DMS 273 (cell line): ENCODE data around the gene PAX5.
A peak's percentile ranks its signal among the peaks of the same experiment; 100 is the strongest.

Experiments used
- DNase-seq: peaks from one replicate; lab custom pipeline; 2025; ENCODE audit not compliant: unreplicated experiment; lab: John Stamatoyannopoulos, UW

PAX5 gene

DNA sequence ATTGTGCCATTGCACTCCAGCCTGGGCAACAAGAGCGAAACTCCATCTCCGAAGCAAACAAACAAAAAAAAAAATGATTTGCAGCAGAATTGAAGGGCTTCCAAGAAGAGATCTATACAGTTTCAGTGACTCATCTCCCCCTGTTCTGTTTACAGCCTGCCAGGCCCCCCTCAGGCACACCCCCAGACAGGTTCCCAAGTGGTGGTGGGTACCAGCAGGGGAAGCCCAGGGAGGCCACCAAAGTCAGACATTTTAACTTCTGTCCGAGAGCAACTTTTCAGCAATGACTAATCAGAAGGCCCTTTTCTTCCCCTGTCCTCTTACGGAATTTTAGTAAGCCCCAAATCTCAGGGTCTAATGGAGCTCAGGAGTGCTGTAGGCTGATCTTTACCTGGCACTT is 98.7 kb downstream of the PAX5 start:
- DNase-seq: no peak

DNA sequence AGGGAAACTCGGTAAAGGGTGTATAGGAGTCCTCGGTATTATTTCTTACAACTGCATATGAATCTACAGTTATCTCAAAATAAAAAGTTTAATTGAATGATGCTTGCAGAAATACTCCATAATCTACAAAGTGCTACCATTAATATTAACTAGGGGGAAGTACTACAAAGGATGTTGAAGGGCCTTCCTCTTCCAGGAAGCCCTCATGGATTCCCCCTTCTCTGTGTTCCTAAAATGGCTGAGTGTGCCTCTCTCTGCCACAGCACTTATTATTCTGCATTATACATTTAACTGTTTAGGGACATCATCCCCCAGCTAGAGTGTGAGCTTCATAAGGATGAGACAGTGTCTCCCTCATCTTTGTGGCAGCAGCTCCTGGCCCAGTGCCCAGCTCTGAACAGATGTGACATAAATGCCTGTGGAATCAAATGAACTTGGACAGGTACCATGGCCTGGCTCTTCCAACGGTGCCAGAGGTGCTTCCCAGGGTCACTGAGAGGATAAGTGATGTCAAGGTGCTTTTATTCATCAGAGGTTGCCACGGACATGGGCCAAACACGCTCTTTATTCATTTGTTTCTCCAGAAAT is 99.5 kb downstream of the PAX5 start:
- DNase-seq: peak; percentile 47

DNA sequence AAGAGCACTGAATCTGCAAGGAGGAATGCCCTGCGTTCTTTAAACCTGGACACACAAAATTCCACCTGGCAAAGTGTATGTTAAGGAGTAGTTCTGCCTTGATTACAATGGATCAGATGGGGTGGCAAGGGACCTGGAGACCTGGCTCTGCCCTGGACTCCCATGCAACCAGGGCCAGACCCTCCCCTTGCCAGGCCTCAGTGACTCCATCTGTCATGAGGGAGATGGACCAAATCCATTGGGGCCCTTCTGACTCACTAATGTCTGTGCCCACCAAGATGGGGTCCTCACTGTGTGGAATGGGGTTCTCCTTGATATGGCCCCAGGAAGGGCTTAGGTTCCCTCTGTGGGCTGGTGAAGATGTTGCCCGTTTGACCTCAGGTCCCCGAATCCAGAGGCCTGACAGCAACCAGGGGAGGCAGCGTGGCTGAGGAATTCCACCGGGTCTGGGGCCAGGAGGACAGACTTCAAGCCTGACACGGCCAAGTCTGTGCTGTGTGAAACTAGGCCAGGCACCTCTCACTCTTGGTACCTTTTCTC is 100.3 kb downstream of the PAX5 start:
- DNase-seq: no peak

DNA sequence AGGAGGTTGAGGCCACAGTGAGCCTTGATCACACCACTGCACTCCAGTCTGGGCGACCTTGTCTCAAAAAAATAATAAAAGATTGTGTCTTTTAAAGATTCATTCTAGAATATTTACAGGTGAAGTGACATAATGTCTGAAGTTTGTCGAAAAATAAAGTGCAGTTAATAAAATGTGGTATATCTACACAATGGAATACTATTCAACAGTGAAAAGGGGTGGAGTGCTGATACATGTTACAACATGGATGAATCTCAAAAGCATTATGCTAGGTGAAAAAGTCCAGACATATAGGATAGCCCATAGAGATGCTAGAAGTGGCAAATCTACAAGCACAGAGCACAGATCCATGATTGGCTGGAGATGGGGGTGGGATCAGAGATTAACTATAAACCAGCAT is 101.9 kb downstream of the PAX5 start:
- DNase-seq: no peak

DNA sequence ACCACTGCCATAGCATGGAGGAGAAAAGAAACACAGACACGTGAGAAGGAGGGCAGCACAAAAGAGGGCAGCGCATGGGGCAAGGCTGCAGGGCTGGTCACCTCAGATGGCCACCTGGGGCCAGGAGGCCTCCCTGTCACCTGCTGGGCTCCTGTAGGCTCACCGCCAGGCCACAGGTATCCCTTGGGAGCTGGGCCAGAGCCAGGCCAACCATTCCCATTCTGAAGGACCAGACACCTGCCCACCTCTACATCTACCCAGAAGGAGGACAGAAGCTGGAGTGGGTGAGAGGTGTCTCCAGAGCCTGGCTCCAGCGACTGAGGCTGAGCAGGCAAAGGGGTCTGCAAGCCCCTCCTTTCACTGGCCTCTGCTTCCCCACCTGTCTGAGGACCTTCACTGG is 103.1 kb downstream of the PAX5 start:
- no peak for DNase-seq

DNA sequence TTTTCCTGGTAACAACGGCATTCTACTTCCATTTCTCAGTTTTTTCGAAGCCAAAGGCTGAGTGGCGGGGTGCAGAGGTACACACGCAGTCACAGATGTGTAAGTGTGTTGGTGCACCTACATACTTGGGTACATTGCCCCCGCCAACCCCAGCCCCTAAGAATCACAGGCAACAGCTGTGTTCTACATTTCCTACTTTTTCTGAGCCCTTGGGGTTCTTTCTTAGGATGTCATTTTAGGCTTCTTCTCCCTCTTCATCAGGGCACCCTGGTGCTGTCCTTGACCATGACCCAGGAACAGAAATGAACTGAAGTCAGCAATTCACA is 104.8 kb downstream of the PAX5 start:
- no peak for DNase-seq

DNA sequence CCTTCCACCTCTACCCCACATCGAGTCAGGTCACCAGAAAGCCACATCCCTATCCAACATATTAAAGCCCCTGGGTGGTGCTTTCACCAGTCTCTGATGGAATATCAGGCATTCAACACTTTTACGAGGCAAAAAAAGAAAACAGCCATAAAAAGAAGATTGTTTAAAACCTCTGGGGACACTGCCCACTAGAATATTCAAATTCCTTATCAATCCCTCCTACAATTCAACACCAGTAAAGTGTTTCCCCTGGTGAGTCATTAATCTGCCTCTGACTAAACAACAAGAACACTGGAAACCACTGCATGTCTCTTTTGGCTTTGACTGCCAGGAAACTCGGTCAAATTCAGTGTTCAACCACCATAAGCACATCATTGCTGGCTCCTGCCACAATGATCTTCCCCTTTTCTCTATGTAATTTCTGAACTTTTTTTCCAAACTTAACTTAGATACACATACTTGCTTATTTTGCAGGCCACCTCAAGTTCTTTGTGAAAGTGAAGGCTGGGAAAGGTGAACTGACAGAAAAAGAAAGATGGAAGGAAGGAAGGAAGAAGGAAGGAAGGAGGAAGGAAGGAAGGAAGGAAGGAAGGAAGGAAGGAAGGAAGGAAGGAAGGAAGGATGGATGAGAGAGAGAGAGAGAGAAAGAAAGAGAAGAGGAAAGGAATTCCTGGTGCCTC is 105.3 kb downstream of the PAX5 start:
- DNase-seq: no peak

DNA sequence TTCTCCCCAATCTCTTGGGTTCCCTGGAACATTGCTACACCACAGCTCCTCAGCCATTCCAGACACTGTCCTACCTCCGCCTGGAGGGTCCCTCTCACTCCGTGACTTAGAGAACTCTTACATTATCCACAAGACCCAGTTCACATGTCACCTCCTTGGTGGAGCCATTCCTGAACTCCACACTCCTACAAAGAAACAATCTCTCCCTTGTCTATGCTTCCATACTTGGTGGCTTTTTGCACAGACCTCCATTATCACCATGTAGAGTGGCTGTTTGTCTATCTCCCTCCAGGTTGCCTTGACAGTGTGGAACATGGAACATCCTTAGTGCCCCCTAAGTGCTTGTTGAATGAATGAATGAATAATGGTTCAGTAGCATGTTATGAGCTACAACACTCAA is 105.9 kb downstream of the PAX5 start:
- no peak for DNase-seq

DNA sequence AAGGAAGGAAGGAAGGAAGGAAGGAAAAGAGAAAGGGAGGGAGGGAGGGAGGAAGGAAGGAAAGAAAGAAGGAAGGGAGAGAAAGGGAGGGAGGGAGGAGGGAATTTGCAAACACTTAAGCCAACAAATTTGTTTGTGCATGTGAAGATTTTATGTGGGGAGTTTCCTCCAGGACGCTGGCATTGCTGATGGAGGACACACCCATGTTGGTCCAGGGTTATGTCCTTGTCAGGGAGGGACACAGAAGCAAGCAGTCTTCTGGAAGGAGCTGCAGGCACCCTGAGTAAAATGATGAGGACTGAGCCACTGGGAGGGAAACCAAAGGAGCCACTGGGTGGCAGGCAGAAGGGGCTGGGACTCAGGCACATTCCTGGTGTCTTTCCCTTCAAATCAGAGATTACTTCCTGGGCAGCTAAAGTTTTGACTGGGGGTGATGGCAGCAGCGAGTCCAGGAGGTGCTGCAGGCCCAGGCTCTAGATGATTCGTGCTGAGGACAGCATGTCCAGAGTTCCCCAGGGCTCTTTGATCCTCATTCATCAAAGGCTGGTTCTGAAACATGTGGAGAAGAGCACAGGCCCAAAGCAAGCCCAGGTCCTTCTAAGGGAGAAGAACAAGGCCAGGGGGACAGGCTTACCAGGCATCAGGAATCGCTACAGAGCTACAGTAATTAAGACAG is 109.2 kb downstream of the PAX5 start:
- DNase-seq: no peak

DNA sequence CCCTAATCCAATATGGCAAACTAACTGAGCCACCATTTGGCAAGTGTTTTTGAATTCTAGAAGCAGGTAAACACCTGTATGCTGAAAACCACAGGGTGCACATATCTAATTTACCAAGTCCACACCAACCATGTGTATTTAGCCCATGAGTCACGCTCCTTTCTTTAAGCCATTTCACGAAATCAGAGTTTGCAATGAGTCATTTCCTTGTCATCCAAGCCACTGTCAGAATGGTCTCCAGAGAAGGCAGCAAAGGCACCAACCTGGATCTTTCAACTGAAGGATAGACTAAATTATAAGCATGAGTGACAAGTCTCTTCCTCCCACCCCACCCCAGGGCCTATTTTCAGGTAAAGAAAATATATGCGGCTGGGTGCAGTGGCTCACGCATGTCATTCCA is 110.0 kb downstream of the PAX5 start:
- no peak for DNase-seq

DNA sequence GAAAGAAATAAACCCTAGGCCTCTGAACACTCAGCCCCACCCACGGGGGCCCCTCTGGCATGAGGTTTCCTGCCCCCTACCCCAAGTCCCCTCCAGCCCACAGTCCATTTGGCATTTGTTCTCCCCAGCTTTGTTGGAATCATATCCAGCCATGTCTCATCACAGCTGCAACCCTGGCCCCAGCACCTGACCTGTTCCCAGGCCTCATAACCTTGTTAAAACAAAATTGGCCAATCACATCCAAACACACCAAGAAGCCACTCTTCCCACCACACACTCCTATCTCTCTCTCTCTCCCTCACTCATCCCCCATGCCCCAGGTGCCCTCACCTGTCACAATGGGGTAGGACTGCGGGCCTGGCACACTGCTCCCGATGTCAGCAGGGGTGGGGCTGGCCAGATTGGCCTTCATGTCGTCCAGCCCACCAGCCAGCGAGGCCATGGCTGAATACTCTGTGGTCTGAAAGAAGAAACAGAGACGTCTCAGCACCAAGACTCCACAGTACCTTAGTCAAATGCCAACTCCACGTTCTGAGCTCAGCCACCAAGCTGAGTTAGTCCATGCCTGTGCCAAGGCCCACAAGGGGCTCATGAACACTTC is 110.9 kb downstream of the PAX5 start:
- DNase-seq: no peak

DNA sequence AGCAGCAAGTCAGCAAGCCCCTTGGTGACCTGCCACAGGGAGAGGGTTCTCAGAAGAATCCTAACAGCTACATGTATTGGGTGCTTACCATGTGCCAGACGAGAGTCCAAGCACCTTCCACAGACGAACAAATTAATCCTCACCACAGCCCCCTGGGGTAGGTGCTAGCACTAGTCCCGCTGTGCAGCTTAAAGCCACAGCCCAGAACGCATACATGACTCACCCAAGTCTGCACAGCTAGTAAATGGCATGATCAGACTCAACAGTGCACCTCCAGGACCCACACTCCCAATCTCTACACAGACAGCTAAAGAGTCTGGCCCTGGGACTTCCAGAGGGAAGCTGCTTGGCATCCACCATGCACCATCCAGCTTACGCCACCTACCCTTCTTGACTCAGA is 111.5 kb downstream of the PAX5 start:
- DNase-seq: no peak

DNA sequence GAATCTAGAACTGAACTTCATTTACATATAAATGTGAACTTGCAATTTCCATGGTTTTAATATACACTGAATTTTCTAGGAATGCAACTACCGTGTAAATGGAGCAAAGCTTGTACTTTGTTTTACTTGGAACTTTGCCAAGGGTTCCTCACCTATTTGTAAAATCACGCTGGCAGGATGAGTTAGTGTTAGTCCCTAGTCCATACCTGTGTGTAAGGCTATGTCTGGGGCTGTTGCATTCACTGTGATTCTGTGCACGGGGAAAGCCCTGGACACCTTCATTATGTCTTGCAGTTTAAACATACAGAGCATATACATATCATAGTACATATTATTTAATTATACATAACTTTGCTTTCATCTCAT is 119.9 kb downstream of the PAX5 start:
- no peak for DNase-seq

DNA sequence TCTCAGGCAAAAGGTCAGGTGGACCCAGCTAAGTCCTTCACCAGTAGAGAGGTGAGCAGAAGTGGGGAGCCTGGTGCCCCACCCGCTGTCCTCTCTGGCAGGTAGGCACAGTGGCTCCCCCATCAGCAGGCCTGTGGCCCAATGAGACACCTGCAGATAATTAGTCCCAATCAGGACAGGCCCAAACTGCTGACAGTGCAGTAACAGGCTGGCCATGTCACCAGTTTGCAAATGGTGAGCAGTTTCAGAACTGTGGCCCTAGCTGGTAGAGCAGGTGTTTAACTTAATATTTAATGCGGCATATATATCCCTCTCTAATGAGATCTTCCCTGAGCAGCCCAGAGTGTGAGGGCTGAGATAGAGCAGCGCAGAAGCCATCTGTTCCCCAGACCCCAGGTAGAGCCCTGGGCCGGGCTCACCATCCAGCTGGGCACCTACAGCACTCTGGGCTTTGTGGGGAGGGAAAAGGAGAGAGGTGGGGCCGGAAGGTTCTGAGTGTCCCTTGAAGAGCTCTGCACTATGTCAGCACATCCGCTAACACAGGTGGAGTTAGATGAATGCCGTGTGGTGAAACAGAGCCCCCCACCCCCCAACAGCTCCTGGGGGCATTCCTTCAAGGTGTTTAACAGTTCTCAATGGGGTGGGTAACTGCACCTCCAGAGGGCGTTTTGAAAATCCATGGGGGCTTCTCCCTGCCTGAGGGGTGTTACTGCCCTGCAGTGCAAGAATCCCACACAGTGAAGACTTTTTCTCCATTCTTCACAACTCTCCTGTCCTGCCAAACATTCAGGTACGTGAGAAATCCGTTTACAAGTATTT is 120.5 kb downstream of the PAX5 start:
- peak; percentile 7 for DNase-seq

DNA sequence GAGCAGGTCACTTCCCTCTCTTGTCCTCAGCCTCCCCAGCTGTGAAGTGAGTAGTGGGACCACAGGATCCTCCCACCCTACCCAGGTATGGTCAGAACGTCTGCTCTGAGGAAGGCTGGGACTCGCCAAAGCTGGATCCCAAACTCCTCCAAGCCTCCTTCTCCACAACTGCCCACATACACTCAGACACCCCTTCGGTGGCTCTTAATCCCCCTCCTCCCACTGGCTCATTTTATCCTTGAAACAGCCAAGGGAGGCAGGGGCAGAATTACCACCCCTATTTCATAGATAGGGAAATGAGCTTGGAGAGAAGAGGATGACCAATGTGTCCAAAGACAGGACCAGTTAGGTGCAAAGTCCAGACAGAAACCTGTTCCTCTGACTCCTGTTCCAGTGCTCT is 121.4 kb downstream of the PAX5 start:
- no peak for DNase-seq

DNA sequence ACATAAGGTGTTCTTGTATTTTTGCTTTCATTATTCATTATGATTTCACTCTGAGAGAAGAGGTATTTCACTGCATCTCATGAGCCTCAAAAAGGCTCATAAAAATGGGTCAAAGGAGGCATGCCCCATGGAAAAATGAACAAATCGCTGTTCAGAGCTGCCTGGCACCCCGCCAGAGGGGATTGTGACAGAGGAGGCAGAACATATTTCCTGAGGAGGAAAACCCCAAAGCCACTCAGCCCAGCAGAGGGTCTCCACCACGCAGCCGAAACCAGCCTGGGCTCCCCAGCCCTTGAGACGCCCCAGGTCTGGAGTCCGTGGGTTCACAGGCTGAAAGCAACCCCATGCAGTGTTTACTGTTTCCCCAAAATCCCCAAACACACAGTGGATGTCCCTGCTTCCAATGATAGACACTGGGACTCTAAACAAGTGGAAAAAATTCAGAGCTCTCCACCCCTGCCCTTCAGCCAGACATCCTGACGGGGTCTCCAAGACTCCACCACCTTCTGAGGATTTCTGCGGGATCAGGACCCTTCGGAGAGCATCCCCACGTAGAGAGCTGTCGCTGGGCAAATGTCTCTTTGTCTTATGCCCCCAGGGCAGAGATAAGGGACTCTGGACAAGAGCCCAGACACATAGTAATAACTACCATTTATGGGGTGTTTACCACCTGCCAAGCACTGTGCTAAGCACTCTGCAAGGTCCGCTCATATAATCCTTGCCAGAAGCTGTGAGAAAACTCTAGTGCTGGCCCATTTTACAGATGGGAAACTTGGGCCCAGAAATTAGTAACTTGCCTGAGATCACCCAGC is 122.3 kb downstream of the PAX5 start:
- no peak for DNase-seq

DNA sequence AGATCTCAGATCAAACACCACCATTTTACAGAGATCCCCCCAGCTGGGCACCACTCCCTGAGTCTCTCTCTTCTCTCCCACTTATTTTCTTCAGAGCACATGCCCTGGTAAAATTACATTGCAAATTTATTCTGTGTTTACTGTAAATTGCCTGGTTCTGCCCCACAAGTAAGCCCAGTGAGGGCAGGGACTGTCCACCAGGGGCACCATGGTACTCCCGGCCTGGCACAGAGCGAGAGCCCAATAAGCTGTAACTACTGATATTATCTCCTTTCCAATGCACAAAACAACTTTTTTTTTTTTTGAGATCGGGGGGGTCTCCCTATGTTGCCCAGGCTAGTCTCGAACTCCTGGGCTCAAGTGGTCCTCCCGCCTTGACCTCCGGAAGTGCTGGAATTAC is 123.0 kb downstream of the PAX5 start:
- DNase-seq: no peak

DNA sequence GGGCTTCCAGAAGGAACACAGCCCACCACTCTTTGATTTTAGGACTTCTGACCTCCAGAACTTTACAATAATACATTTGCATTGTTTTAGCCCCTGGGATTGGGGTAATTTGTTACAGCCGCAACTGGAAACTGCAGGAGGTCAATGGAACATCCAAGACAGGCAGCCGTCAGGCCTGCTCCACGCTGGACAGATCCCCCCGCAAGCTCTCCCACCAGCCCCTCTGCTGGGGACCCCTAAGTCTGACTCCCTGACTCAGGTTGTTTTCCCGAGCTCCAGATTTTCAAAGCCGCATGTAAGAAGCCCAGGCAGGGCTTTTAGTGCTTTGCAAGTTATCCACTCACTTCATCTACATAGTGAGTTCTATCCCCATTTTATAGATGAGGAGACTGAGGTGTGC is 127.6 kb downstream of the PAX5 start:
- no peak for DNase-seq

DNA sequence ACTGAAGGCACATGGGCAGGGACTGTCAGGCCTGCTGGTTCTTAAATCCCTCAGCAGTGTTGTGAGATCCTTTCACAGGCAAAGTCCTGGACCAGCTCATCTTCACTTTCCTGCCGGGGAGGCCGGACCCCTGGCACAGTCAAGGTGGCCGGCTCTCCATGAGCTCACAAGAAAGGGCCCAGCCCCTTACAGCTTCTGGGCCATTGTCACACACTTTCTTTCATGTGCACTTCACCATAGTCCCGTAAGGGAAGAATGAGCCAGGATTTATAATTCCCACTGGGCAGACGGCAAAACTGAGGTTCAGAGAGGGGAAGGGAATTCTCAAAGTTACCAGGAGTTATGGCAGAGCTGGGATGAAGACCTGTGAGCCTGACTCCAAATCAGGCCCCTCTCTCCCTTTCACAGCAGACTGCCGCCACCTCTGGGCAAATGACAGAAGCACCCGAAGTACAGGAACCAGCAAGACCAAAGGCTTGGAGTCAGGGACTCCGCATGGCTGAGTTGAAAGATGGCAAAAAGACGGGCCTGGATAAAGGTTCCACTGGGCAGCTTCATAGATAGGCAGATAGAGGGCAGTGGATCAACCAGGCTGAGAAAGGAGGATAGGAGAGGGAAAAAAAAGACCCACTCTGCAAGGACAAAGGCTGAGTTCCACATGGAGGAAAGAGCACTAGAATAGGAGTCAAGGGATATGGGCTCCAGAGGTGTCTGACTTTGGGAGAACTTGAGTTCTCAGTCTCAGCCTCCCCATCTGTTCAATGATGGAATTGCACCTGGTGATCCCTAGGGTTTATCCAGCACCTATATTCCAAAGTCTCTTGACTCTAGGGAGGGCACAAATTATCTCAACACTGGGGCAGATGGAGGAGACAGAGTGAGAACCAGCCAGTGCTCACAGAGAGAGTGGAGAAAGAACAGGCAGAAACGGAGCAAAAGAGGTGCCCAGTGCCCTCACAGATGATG is 128.7 kb downstream of the PAX5 start:
- DNase-seq: peak; percentile 8
